Aorta (tissue), 5 donors: Measurements from ENCODE around the gene TNNI3K. TPM values are rescaled to one million over a fixed set of nuclear protein-coding genes. Genes with fewer than 3 reads are reported as not detected.

Experiments used
- ATAC-seq: fragments of 200-7000 bp; cut with Tn5 transposase; one replicate; pipeline ENCODE4 v1.9.1; 2022; ENCODE audit warnings: moderate library complexity; ENCODE audit not compliant: low FRiP score
- DNase-seq, 2 donors: peaks; one replicate each; pipeline ENCODE4 v3.0.0-alpha.2; 2020
- H3K27ac ChIP-seq, 2 donors: one replicate each; pipeline ENCODE4 v1.5.1; 2013; ENCODE audit warnings: low read length in 2 of 2, mild to moderate bottlenecking in 2 of 2, moderate library complexity in 2 of 2, control low read depth in 1 of 2, inconsistent platforms in 1 of 2, low read depth in 1 of 2
- H3K27me3 ChIP-seq, 2 donors: one replicate each; pipeline ENCODE4 v1.6.1; 2013; ENCODE audit warnings: control low read depth in 1 of 2, low read length in 1 of 2, mild to moderate bottlenecking in 1 of 2, moderate library complexity in 1 of 2; ENCODE audit not compliant: insufficient read depth in 2 of 2, control insufficient read depth in 1 of 2
- H3K36me3 ChIP-seq, 2 donors: one replicate each; pipeline ENCODE4 v1.6.1; 2013; ENCODE audit warnings: control low read depth in 1 of 2, low read length in 1 of 2, mild to moderate bottlenecking in 1 of 2; ENCODE audit not compliant: insufficient read depth in 2 of 2, control insufficient read depth in 1 of 2
- H3K4me1 ChIP-seq, 2 donors: one replicate each; pipeline ENCODE4 v1.6.1; 2013; ENCODE audit warnings: low read length in 2 of 2, control low read depth in 1 of 2, mild to moderate bottlenecking in 1 of 2, moderate library complexity in 1 of 2; ENCODE audit not compliant: insufficient read depth in 2 of 2, control insufficient read depth in 1 of 2
- H3K4me3 ChIP-seq, 2 donors: one replicate each; pipeline ENCODE4 v1.5.1; 2013; ENCODE audit warnings: low read length in 2 of 2, control low read depth in 1 of 2, mild to moderate bottlenecking in 1 of 2
- H3K9me3 ChIP-seq: one replicate; pipeline ENCODE4 v1.6.1; 2013; ENCODE audit warnings: mild to moderate bottlenecking, low read length; ENCODE audit not compliant: control insufficient read depth
- WGBS, 2 donors: extraction: QIAGEN DNeasy Blood & Tissue Kit; methylation state at CpG; one replicate each; pipeline ENCODE4 v1.1.7; 2013; 5-methylcytosine and 5-hydroxymethylcytosine counted together
- intact Hi-C, 2 donors: fragments of 100-400 bp; cut with DNase I; formaldehyde crosslinking; loops; one replicate each; pipeline versions ENCODE4 v1.14.2 to v1.15.0; 2022
- polyA plus RNA-seq, 2 donors: library from polyadenylated mRNA; stranded (reverse); fragments of 200-250 nt; gene quantifications; one replicate each; pipeline ENCODE4 v1.2.3, GENCODE V29; 2013
- total RNA-seq, 2 donors: library from RNA; stranded (reverse); fragmentation: NEBNext Ultra II Directional; extraction: Animal tissue kit (Norgen Biotek cat#: 25700); gene quantifications; one replicate each; pipeline ENCODE4 v1.2.1, GENCODE V29; 2021
- donor health status: healthy with polysubstance abuse.
- donor health status: Bipolar disorder and iron deficiency.
- donor health status: DM: no; HTN: no; CAD: no.
- donor health status: DM: no; HTN: no; CAD: no.
- donor health status: DM: yes; HTN: yes; CAD: no.

TNNI3K gene
- total and polyA plus RNA-seq, 4 donors = 2.8 to 4.2 TPM; not detected in 2

- Histone ChIP-seq H3K4me3 (no peak overlapping the region), H3K27me3 (no peaks in the 10 kb centered on the region), H3K4me1 (no peaks in the 10 kb centered on the region), H3K36me3 (no peaks in the 10 kb centered on the region), H3K9me3 (peaks cover 3% of the 10 kb centered on the region), H3K27ac (no peak overlapping the region)
- ATAC-seq (no peak), DNase-seq (no peak)
- intact Hi-C loops = no loop called here
- 84 to 85% methylated on average over 3 of the region's 3 CpGs for WGBS, 2 donors
Observed at GRCh38 chr1:74498901-74499300, 263.7 kb downstream of the TNNI3K start.

DNA sequence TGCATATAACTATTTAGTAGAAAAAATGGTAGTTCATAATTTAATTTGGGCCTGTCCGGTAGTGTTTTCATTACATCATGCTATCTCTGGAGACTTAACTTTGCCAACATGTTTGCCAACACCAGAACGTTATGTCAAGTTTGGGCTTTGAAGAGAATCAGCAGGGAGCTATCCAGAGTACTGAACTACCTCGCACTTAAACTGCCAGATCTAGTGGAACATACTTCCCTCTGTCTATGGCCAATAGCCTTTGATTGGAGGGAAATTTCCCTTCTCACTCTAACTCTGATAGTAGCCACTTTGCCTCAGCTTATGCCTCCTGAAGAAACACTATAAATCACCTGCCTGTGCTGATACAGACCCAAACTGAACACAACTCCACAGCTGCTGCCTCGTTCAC, 267.2 kb downstream of the TNNI3K start:
- H3K27ac ChIP-seq = no peak overlapping the region
- no peak for DNase-seq
- H3K4me3 ChIP-seq = no peak overlapping the region
- intact Hi-C loops = no loop called here
- peaks cover 3% of the 10 kb centered on the region for H3K9me3 ChIP-seq
- no peaks in the 10 kb centered on the region for H3K4me1 ChIP-seq
- no peak for ATAC-seq
- H3K36me3 ChIP-seq = no peaks in the 10 kb centered on the region
- 17 to 20% methylated on average over 4 of the region's 4 CpGs for WGBS, 2 donors
- H3K27me3 ChIP-seq = no peaks in the 10 kb centered on the region

DNA sequence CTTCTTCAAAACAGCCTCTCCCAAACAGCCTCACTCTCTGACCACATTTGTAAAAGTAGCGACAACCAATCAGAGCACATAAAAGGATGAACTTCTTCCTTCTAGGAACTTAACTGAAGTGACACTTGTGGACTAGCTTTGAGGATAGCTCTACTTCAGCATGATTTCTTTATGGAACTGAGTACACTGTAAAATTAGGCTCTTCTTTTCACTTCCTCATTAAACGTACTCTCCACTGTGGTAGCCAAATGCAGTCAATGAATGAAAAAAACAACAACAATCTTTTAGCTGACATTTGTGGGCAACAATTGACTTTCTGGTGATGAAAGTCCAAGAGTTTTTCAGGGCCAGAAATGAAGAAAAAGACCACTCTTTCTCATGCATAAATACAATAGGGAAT, 267.7 kb downstream of the TNNI3K start:
- Histone ChIP-seq H3K4me3 (no peak overlapping the region), H3K4me1 (no peaks in the 10 kb centered on the region), H3K36me3 (no peaks in the 10 kb centered on the region), H3K27ac (no peak overlapping the region), H3K27me3 (no peaks in the 10 kb centered on the region), H3K9me3 (peaks cover 3% of the 10 kb centered on the region)
- ATAC-seq (no peak), DNase-seq (no peak)
- intact Hi-C loops = no loop called here
- WGBS, 2 donors = 71 to 75% methylated on average over 2 of the region's 2 CpGs

- WGBS, 2 donors = 38 to 41% methylated on average over 15 of the region's 15 CpGs
- Histone ChIP-seq H3K4me3 (no peak overlapping the region), H3K27ac (no peak overlapping the region), H3K4me1 (no peaks in the 10 kb centered on the region), H3K36me3 (no peaks in the 10 kb centered on the region), H3K27me3 (no peaks in the 10 kb centered on the region), H3K9me3 (peaks cover 3% of the 10 kb centered on the region)
- intact Hi-C loops = no loop called here
- ATAC-seq (no peak), DNase-seq (no peak)
Observed at GRCh38 chr1:74504125-74504932, 269.1 kb downstream of the TNNI3K start.

DNA sequence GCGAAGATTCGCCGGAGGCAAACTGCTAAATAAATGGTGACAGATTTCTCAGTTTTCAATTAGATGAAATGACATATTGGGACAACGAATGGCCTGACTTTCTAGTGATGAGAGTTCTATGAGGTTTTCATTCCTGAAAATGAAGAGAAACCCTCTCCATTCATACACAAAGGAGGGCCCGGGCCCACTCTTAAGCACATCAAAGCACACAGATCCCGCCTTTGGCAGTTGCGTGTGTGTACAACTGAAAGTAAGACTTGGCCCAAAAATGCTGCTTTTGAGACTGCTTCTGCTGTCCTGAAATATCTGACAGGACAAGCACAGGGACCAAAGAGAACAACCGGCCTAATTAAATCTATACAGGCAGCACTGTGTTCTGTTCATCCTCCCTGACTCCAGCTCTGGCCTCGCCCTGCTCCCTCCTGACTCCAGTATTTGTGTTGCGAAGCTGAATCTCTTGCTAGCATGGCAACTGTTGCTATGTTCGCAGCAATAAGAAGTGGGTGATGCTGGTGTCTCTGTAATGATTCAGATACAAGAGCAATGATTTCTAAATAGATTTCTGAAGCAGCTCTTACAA, 269.8 kb downstream of the TNNI3K start:
- intact Hi-C loops = no loop called here
- H3K9me3 ChIP-seq = peaks cover 3% of the 10 kb centered on the region
- DNase-seq (no peak), ATAC-seq (no peak)
- H3K4me1 ChIP-seq = no peaks in the 10 kb centered on the region
- H3K27ac ChIP-seq = no peak overlapping the region
- H3K4me3 ChIP-seq = no peak overlapping the region
- 70 to 74% methylated on average over 11 of the region's 11 CpGs for WGBS, 2 donors
- H3K27me3 ChIP-seq = no peaks in the 10 kb centered on the region
- H3K36me3 ChIP-seq = no peaks in the 10 kb centered on the region

DNA sequence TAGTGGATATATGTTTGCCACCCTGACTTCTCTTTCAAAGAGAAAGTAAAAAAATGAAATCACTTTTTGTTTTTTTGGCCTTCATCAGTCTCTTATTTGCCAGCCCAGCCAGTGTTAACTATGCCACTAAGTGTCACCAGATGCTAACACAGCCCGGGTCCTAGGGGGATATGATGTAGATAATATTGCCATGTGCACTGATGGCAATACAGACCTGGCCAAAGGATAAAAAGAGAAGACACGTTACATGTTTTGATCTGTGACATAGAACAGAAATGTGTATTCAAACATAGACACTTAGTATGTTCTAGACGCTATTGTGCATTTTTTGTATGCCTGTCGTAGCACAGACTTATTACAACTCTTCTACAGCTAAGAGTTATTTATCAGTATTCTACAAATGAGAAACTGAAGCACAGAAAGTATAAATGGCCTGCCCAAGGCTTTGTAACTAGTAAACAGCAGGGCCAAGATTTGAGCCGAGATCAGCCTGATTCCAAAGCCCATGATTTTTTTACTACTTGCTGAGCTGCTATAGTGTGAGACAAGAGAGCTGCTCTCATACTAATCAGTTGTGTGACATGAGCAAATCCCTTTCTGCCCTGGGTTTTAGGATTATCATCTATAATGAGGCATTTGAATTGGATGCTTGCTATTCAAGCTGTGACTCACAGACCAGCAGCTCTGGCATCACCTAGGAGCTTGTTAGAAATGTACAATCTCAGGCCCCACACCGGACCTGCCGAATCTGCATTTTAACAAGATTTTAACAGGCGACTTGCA, 270.9 kb downstream of the TNNI3K start:
- Histone ChIP-seq H3K27ac (no peak overlapping the region), H3K27me3 (no peaks in the 10 kb centered on the region), H3K36me3 (no peaks in the 10 kb centered on the region), H3K4me3 (no peak overlapping the region), H3K9me3 (peaks cover 3% of the 10 kb centered on the region), H3K4me1 (no peaks in the 10 kb centered on the region)
- ATAC-seq (no peak), DNase-seq (no peak)
- intact Hi-C loops = no loop called here
- WGBS, 2 donors = 62 to 63% methylated on average over 8 of the region's 8 CpGs

DNA sequence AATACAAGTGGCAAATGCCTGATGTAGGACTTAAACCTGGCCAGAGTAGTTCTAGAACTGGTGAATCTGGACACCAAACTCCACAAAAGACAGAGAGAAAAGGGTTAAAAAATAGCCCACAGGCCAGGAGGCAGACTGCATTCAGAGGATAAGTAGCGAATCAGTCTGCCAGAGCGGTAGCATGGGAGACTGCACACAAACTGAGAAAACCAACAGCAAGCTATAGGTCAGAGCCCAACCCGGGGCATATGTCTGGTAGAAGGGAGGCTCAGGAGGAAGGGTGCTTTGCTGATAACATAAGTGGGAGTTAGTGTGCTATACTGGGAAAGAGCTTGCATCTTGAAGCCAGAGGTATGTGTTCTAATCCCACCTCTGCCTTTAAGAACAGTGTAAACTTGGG, 273.3 kb downstream of the TNNI3K start:
- Histone ChIP-seq H3K27me3 (no peaks in the 10 kb centered on the region), H3K4me3 (no peak overlapping the region), H3K27ac (no peak overlapping the region), H3K9me3 (no peaks in the 10 kb centered on the region), H3K36me3 (no peaks in the 10 kb centered on the region), H3K4me1 (no peaks in the 10 kb centered on the region)
- intact Hi-C loops = no loop called here
- no peak for ATAC-seq
- DNase-seq = no peak
- 6 to 14% methylated on average over 3 of the region's 3 CpGs for WGBS, 2 donors

DNA sequence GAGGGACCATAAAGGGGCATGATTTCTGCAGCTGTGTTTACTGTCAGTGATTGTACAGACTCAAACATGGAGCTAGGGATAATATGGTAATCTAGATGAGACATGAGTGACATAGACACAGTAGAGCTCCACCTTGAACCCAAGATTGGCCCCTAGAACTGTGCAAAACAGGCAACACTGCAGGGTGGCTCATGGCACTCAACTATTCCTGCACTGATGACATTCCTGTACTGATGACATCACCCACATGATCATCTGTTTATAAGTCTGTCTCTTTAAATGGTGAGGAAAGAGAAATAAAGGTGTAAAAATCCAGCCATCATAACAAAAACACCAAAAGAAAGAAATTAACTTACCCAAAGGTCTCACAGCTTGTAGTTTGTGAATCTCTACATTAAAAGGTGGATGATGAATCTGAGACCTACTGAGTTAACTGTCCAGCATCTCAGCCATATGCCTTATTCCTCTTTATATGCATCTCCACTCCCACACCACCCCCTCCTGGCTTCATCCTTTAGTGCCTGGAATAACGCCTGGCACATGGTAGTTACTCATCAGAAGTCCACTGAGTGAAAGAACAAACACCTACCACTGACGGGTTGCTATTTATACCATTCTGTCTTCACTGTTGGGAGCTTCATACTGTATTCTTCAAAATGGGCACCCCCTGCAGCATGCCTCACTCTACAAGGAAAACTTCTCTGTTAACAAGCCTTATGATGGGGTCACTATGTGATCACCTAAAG, 277.2 kb downstream of the TNNI3K start, which contains the start of gene LRRC53:
LRRC53 (minus strand) TSS at position 442 of the 746 bp plus-strand sequence. CDS start 29,262 bp downstream, outside the sequence.
- H3K4me3 ChIP-seq = no peak within 1 kb of the TSS
- no peak for ATAC-seq
- H3K36me3 ChIP-seq = no peaks in the 10 kb centered on the region
- 37 to 42% methylated on average over 2 of the region's 2 CpGs for WGBS, 2 donors
- intact Hi-C loops = no loop called here
- H3K27ac ChIP-seq = no peak within 1 kb of the TSS
- H3K4me1 ChIP-seq = no peaks in the 10 kb centered on the region
- no peaks in the 10 kb centered on the region for H3K9me3 ChIP-seq
- no peak for DNase-seq
- no peaks in the 10 kb centered on the region for H3K27me3 ChIP-seq
